Renal cortex interstitium (tissue), 3 donors: Measurements from ENCODE around the gene TRMT10A. TPM values are rescaled to one million over a fixed set of nuclear protein-coding genes. Genes with fewer than 3 reads are reported as not detected.

Experiments
- polyA plus RNA-seq, 3 donors: library from polyadenylated mRNA; unstranded; fragments of 120-200 nt; gene quantifications; one replicate each; pipeline ENCODE4 v1.2.1, GENCODE V29; 2013; ENCODE audit not compliant: insufficient read length in 3 of 3

TRMT10A gene
- polyA plus RNA-seq, 3 donors, result 13.4 to 15.5 (median 15.4) TPM

Other genes starting within 250 kb of the TRMT10A start
- gene ADH1B, start 242.6 kb downstream of the TRMT10A start, polyA plus RNA-seq, result 10 to 100 TPM; 20.8 to 25.3 (median 25.0) TPM
- 100 to 1,000 TPM in 2 of 3 donors, 10 to 100 TPM in 1; 84.3 to 121 (median 104) TPM for gene ADH1C, start 211.3 kb downstream of the TRMT10A start, polyA plus RNA-seq
- gene ADH7, start 128.7 kb downstream of the TRMT10A start, polyA plus RNA-seq, result not detected
- under 1 TPM; 0.09 to 0.40 (median 0.27) TPM for gene C4orf17, start 53.0 kb downstream of the TRMT10A start, polyA plus RNA-seq
- 10 to 100 TPM; 10.1 to 14.8 (median 10.6) TPM for gene MTTP, start 10.8 kb upstream of the TRMT10A start, polyA plus RNA-seq
- gene C4orf54, start 93.8 kb upstream of the TRMT10A start, polyA plus RNA-seq, result 1 to 10 TPM in 1 of 3 donors, under 1 TPM in 2; 0.76 to 1.2 (median 0.86) TPM